GM18508 (cell line): ENCODE data around the gene MAPK8IP3.

Experiments
- ATAC-seq: cut with Tn5 transposase; IDR thresholded peaks from one replicate; pipeline ENCODE4 v1.9.1; 2021; ENCODE audit warnings: moderate number of reproducible peaks; ENCODE audit not compliant: insufficient read depth, unreplicated experiment

Gene MAPK8IP3

GRCh38 chr16:1782408-1783264 lies 76.6 kb downstream of the MAPK8IP3 start, which contains the start of the genes NUBP2 and SPSB3:
Gene NUBP2 (plus strand): TSS chr16:1782960. CDS start chr16:1783021, 61 bp downstream.
Gene SPSB3 (minus strand): TSS chr16:1782571. CDS start chr16:1781483, 1,088 bp downstream.
- ATAC-seq: peak; percentile 78

- ATAC-seq: no peak
These were observed 79.2 kb downstream of the MAPK8IP3 start for GRCh38 chr16:1784977-1785845.

- ATAC-seq: no peak
These were observed 79.8 kb downstream of the MAPK8IP3 start for GRCh38 chr16:1785846-1786170.

GRCh38 chr16:1786242-1787055 lies 80.5 kb downstream of the MAPK8IP3 start:
- ATAC-seq: no peak

GRCh38 chr16:1787056-1787321 lies 81.0 kb downstream of the MAPK8IP3 start:
- ATAC-seq: no peak

- no peak for ATAC-seq
These were observed 81.5 kb downstream of the MAPK8IP3 start for GRCh38 chr16:1787322-1788094.

GRCh38 chr16:1788095-1788707 lies 82.2 kb downstream of the MAPK8IP3 start:
- ATAC-seq: no peak

- no peak for ATAC-seq
These were observed 82.7 kb downstream of the MAPK8IP3 start for GRCh38 chr16:1788708-1789100.

- ATAC-seq: no peak
These were observed 83.6 kb downstream of the MAPK8IP3 start for GRCh38 chr16:1789643-1790045.

GRCh38 chr16:1790261-1790610 lies 84.2 kb downstream of the MAPK8IP3 start:
- ATAC-seq: no peak

GRCh38 chr16:1790611-1791255 lies 84.7 kb downstream of the MAPK8IP3 start:
- ATAC-seq: no peak

GRCh38 chr16:1791256-1791942 lies 85.4 kb downstream of the MAPK8IP3 start:
- ATAC-seq: no peak

GRCh38 chr16:1791943-1792812 lies 86.2 kb downstream of the MAPK8IP3 start:
- ATAC-seq: no peak

- ATAC-seq: no peak
These were observed 87.0 kb downstream of the MAPK8IP3 start for GRCh38 chr16:1792836-1793577.

GRCh38 chr16:1793578-1794220 lies 87.7 kb downstream of the MAPK8IP3 start, which contains the start of gene IGFALS:
Gene IGFALS (minus strand): TSS chr16:1793705. CDS start chr16:1793652, 53 bp downstream.
- no peak for ATAC-seq

- no peak for ATAC-seq
These were observed 88.4 kb downstream of the MAPK8IP3 start for GRCh38 chr16:1794221-1794871.
